HG03196 (cell line): ENCODE measurements around the gene SPSB1.

Experiments used
- ATAC-seq: cut with Tn5 transposase; IDR thresholded peaks from one replicate; pipeline ENCODE4 v1.9.1; 2021; ENCODE audit not compliant: unreplicated experiment

The SPSB1 gene

DNA sequence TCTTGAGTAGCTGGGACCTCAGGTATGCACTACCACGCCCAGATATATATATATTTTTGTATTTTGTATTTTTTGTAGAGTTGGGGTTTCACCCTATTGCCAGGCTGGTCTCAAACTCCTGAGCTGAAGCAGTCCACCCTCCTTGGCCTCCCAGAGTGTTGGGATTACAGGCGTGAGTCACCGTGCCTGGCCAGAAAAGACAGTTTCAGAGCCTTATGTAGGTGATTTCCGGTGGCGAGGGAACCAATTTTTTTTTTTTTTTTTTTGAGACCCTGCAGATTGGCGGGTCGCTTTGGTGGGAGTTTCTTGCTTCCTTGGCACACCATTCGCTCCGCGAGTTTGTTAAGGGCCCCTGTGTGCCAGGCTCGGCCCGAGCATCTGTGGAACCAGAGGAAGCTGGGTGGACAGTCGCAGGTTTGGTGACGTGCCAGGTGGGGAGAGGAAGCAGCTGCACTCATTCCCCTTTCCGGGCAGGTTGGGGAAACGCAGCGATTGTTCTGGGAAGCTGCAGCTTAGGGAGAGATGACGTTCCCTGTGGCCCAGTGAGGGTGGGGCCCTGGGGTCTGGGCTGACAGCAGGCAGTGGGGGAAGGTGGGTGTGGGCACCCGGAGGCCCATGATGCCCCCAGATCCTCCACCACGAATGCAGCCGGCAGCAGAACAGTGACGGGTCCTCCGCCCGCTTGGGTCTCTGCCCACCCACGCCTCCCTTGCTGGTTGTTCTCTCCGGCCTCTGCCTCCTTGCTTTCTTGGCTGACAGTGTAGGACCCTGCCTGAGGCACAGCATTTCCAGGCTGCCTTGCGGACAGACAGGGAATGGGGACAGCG, 25.1 kb downstream of the SPSB1 start:
- no peak for ATAC-seq

DNA sequence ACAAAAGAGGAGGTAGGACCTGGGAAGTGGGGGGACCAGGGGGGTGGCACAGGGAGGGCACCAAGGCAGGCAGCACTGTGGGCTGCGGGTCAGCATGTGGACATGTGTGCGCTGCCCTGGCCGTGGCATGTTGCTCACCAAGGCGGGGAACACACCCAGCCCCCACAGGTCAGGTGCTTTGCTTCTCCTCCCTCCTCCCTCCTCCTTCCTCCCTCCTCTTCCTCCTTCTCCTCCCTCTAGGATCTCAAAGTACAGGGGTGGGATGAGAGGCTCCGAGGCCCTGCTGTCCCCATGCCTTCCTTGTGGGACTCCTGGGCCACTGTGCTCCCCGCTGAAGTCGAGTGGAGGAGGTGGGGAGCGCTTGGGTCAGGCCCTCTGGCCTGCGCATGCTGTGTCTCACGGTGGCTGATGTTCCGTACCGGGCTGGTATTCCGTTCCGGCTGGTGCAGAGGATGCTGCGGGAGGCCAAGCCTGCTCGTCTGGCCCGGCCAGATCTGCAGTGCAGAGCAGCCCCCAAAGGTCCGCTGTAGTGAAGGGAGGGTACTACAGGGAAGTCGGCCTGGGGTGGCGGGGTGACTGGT, 26.6 kb downstream of the SPSB1 start:
- ATAC-seq: no peak

GRCh38 chr1:9319789-9320519, 27.3 kb downstream of the SPSB1 start:
- no peak for ATAC-seq

DNA sequence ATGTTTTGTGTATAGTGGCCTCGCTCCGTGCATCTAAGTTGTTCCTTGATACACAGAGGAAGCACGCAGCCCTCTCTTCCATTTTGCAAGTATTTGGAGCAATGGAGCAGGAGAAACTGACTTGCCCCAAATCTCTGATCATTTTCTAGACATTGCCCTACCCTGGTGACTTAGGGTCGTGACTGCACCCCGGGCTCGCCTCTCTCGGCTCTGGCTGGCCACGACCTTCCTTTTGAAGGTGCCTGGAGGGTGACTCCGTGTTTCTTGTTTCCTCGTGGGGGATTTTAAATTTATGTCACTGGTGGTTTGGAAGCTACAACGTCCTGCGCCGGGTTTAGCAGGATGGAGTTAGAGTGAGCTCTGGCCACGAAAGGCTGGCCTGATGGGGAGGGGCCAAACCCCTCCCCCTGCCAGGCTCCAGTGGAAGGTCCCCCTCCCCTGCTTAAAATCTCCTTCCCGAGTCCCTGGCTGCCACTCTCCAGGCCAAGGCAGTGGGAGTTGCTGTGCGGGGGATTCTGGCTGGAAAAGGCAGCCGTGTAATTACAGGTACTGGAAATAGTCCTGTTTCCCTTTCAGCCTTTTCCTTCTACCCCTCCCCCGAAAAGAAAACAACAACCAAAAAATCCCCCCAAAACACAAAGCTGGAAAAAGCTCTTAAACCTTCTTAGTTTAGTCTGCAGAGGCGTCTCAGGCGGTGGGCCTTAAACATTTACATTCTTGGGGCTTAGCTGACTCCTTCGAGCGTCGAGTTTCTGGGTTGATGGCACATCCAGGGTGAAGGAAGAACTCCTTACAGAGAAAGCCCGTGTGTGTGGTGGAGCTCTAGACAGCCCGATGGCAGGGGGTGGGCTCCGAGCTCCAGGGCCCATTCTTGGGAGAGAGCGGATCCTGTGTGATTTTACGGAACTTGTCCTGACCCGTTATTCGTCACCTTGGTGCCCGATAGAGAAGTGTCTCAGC, 28.1 kb downstream of the SPSB1 start:
- ATAC-seq: no peak

DNA sequence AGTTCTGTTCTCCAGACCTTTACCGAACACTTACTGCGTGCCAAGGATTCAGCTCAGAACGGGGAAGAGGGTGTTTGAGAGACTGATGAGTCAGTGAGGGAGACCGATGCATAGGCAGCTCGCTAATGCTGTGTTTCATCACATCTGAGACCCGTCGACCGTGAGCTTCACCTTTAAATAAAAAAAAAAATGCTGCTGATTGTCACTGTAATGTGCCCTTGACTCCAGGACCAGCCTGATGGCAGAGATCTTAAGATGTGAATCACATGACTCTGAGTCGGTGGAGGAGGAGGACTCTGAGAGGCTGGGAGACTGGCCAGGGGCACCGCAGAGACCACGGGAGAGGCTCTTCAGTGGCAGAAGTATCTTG, 28.8 kb downstream of the SPSB1 start:
- ATAC-seq: no peak

GRCh38 chr1:9321986-9322660, 29.4 kb downstream of the SPSB1 start:
- no peak for ATAC-seq

- ATAC-seq: no peak
Measured at GRCh38 chr1:9322661-9323244, 30.1 kb downstream of the SPSB1 start.

DNA sequence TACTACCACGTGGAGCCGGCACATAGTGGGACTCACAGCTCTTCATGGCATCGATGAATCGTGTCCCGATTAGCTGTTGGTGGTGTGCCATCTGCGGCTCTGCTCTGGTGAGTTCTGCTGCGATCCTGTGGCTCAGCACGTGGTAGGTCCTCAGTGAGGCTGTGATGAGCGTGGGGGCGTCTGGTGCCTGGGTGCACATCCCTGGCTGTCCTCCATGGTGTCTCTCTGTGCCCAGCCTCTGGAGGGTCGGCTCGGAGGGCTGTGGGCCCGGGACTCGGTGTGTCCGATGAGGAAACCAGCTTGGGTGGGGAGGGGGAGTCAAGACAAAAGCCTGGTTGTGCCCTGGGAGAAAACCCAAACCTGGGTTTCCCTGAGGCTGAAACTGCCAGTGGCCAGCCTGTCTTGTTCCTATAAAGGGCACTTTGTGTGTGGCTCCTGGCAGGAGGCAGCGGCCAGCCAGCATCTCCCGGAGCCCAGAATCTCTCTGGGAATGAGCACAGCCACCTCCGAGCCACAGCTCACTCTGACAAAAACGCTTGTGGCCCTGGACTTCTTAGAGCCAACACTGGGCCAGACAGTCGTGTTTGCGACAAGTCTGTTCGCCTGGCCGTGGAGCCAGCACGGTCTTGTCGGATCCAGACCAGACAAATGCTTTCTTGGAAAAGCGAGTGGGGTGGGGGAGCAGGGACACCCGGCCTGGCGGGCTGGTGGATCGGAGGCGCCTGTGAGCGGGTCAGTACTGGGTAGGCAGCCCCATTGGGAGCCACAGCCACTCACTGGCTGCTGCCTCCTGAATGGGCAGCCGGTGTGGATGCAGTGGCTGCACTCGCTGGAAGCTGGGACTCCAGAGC, 31.8 kb downstream of the SPSB1 start:
- ATAC-seq: no peak

DNA sequence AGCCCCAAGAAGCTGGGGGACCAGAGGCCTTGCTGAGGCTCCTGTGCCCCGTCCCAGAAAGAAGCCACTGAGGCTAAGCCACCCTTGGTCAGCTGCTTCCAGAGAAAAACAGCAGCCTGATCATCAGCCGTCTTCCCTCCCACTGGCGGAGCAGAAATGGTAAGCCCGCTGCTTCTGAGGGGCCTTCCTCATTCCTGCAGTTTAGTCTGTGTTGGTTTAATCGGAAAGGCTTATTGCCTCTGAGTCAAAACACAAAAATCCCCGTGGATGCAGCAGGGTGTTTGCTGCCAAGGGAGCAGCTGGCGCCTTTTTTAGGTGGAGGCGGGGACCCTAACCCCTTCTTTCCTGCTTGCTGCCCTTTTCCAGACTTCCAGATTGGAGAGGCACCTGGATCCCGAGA, 33.9 kb downstream of the SPSB1 start:
- no peak for ATAC-seq

DNA sequence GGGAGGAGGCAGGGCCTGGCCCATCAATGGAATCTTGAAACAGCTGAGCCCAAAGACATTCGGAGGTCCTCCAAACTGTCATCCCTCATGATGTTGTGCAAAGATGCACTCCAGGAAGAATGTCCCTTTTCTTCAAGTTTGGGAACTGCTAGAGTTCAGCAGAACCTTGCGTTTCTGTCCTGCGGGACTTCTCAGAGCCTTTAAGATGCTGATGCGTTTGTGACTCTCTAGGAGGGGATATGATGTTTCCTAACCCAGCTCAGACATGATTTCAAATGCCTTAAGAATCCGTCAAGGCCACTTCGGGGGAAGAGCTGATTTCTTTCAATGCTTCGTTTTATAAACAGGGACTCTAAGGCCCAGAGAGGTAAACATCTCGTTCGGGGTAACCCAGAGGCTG, 35.5 kb downstream of the SPSB1 start:
- no peak for ATAC-seq

GRCh38 chr1:9328715-9329114, 36.0 kb downstream of the SPSB1 start:
- ATAC-seq: no peak

DNA sequence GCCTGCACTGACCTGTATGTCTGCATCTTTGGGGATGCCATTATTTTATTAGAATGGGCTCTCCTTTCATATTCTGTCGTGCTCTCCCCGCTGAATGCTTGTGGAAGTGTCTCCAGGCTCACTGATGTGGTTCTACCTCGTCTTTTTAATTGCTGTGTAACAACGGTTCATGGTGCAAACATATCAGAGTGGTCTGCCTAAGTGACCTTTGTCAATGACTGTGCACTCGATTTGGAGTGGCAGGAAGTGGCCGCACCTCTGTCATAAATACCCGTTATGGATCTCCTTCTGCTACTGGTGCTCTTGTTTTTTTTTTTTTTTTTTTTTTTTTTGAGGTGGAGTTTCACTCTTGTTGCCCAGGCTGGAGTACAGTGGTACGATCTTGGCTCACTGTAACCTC, 38.3 kb downstream of the SPSB1 start:
- no peak for ATAC-seq

- no peak for ATAC-seq
Measured at GRCh38 chr1:9331558-9332346, 39.1 kb downstream of the SPSB1 start.

- no peak for ATAC-seq
Measured at GRCh38 chr1:9332513-9333143, 39.9 kb downstream of the SPSB1 start.

- no peak for ATAC-seq
Measured at GRCh38 chr1:9338397-9339246, 45.9 kb downstream of the SPSB1 start.

DNA sequence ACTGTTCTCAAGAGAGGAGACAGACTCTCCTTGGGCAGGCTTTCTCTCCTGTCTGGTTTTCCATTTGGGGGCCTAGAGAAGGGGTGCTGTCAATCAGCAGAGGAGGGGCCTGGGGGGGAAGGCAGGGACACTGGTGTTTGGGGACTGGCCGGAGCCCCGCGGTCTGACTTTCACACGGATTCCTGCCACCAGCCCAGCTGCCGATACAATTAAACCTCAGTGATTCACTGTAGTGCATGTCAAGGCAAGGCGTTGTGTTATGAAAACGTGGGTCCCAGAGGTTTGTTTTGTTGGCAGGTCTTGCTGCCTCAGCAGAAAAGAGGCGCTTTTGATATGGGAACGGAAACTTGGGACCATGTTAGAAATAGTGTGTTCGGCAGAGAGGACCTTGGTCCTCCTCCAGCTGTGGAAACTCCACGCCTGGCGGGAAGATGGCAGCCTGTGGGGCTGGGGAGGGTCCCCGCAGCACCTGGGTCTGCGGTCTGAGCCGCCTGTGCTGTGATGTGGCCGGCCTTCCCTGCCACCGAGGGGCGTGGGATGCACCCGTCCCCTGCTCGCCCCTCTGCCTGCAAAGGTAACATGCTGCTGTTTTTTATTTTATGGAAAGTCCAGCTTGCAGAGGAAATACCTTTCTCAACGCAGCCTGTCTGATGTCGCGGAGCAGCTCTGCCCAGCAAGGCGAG, 47.6 kb downstream of the SPSB1 start:
- ATAC-seq: no peak
